ENCODE data around the gene ELOVL5.

- TF ChIP-seq SP1 (IDR thresholded peaks at IDR 0.05) (no peak), CTBP1 (IDR thresholded peaks at IDR 0.05; ENCODE audit: borderline replicate concordance) (no peak)
These were observed 34.9 kb downstream of the ELOVL5 start for GRCh38 chr6:53313784-53314400.

All from HEK293T (cell line).